ENCODE data around the gene KIAA1755. TPM values are rescaled to one million over a fixed set of nuclear protein-coding genes. Genes with fewer than 3 reads are reported as not detected.

The KIAA1755 gene
- total RNA-seq, 1 donor from 2014 or later, result not detected

DNA sequence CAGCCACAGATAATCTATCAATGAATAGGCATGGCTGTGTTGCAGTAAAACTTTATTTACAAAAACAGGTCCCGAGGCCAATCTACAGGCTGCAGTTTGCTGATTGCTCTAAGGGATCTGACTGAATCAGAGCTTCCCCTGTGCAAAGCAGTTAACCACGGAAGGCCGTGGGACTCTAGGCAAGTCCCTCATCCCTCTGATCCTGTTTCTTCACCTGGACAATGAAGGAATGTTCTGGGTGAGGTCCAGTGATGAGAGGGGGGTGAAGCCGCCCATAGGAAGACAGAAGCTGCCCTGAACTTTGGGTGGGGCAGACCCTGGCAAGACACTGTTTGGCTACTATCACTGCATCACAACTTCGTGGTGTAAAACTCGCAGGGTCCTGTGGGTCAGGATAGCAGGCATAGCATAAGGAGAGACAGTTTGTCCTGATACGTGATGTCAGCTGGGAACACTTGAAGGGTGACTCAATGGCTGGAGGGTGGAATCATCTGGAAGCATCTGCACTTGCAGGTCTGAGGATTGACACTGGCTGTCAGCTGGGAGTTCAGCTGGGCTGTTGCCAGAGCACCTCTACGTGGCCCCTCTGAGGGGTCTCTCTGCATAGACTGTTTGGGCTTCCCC, 62.2 kb downstream of the KIAA1755 start:
- Mint-ChIP-seq H3K36me3 (ENCODE audit: low read depth) (no peaks in the 10 kb centered on the region), H3K4me1 (no peaks in the 10 kb centered on the region), H3K9me3 (peaks cover 6% of the 10 kb centered on the region), H3K4me3 (no peak overlapping the region), H3K27me3 (peaks cover 3% of the 10 kb centered on the region), H3K27ac (no peak overlapping the region)
- no peak for DNase-seq
- intact Hi-C loops (cut with micrococcal nuclease), result no loop called here

DNA sequence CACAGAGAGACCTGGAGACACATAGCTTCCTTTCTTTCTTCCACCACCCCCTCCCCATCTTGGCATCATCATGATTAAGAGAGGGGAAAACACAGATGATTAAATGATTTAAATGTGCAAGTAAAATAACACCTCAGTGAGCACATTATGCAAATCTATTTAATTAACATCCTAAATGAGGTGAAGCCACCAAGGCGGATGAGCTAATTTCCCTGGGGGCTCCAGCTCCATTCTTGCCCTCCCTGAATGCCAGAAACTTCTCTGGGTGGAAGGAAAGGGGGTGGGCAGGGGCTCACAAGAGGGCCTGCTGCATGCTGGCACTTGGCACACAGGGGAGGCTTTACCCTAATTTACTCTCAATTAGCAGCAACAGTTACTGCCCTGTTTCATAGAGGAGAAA, 62.9 kb downstream of the KIAA1755 start:
- no peak for DNase-seq
- H3K27me3 Mint-ChIP-seq, result peaks cover 3% of the 10 kb centered on the region
- intact Hi-C loops (cut with micrococcal nuclease), result no loop called here
- H3K9me3 Mint-ChIP-seq, result peaks cover 6% of the 10 kb centered on the region
- H3K4me1 Mint-ChIP-seq, result no peaks in the 10 kb centered on the region
- H3K4me3 Mint-ChIP-seq, result no peak overlapping the region
- H3K36me3 Mint-ChIP-seq (ENCODE audit: low read depth), result no peaks in the 10 kb centered on the region
- H3K27ac Mint-ChIP-seq, result no peak overlapping the region

- H3K9me3 Mint-ChIP-seq, result peaks cover 6% of the 10 kb centered on the region
- H3K27ac Mint-ChIP-seq, result no peak overlapping the region
- H3K4me3 Mint-ChIP-seq, result no peak overlapping the region
- no peaks in the 10 kb centered on the region for H3K36me3 Mint-ChIP-seq (ENCODE audit: low read depth)
- DNase-seq, result no peak
- no peaks in the 10 kb centered on the region for H3K4me1 Mint-ChIP-seq
- peaks cover 3% of the 10 kb centered on the region for H3K27me3 Mint-ChIP-seq
- intact Hi-C loops (cut with micrococcal nuclease), result no loop called here
Observed at GRCh38 chr20:38197217-38197616, 63.3 kb downstream of the KIAA1755 start.

GRCh38 chr20:38196592-38196991, 63.9 kb downstream of the KIAA1755 start:
- H3K4me3 Mint-ChIP-seq, result no peak overlapping the region

GRCh38 chr20:38196076-38196475, 64.5 kb downstream of the KIAA1755 start:
- Mint-ChIP-seq H3K4me1 (no peaks in the 10 kb centered on the region), H3K4me3 (no peak overlapping the region), H3K9me3 (peaks cover 6% of the 10 kb centered on the region), H3K36me3 (ENCODE audit: low read depth) (no peaks in the 10 kb centered on the region), H3K27me3 (peaks cover 7% of the 10 kb centered on the region), H3K27ac (no peak overlapping the region)
- intact Hi-C loops (cut with micrococcal nuclease), result no loop called here
- DNase-seq, result no peak

More at GRCh38 chr20:38196592-38196991, 63.9 kb downstream of the KIAA1755 start:
- Mint-ChIP-seq H3K27me3 (peaks cover 4% of the 10 kb centered on the region), H3K9me3 (peaks cover 6% of the 10 kb centered on the region), H3K4me1 (no peaks in the 10 kb centered on the region), H3K36me3 (ENCODE audit: low read depth) (no peaks in the 10 kb centered on the region), H3K27ac (no peak overlapping the region)
- intact Hi-C loops (cut with micrococcal nuclease), result no loop called here
- DNase-seq, result no peak

- no peak overlapping the region for H3K27ac Mint-ChIP-seq
- no peak for DNase-seq
- intact Hi-C loops (cut with micrococcal nuclease), result no loop called here
- H3K4me3 Mint-ChIP-seq, result no peak overlapping the region
- H3K4me1 Mint-ChIP-seq, result no peaks in the 10 kb centered on the region
- peaks cover 6% of the 10 kb centered on the region for H3K9me3 Mint-ChIP-seq
- peaks cover 7% of the 10 kb centered on the region for H3K27me3 Mint-ChIP-seq
- no peaks in the 10 kb centered on the region for H3K36me3 Mint-ChIP-seq (ENCODE audit: low read depth)
Observed at GRCh38 chr20:38195521-38195920, 65.0 kb downstream of the KIAA1755 start.

GRCh38 chr20:38194971-38195504, 65.5 kb downstream of the KIAA1755 start:
- peaks cover 6% of the 10 kb centered on the region for H3K9me3 Mint-ChIP-seq
- intact Hi-C loops (cut with micrococcal nuclease), result no loop called here
- no peak overlapping the region for H3K27ac Mint-ChIP-seq
- H3K36me3 Mint-ChIP-seq (ENCODE audit: low read depth), result no peaks in the 10 kb centered on the region
- no peak overlapping the region for H3K4me3 Mint-ChIP-seq
- peaks cover 7% of the 10 kb centered on the region for H3K27me3 Mint-ChIP-seq
- no peak for DNase-seq
- H3K4me1 Mint-ChIP-seq, result no peaks in the 10 kb centered on the region

DNA sequence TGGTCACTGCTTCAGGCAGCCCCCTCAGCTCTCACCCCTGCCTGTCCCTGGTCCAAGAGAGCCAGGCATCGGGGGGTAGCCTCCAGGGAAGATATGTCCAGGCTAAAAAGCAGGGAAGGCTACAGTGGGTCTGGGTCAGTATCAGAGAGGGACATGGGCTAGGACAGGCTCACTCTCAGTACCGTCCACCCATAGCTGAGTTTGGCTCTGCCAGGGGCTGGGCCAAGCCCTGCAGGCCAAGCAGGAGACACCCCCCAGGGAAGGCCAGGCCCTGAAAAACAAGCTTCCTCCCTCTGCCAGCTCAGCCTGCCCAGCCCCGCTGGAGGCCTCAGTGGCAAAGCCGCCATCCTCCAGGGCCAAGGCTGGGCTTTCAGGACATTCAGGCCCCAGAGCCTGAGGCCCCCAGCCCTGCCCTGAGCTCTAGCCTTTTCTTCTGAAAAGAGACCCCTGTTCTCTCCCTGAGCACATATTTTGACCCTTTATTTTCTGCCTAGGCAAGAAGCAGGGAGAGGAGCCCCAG, 66.9 kb downstream of the KIAA1755 start:
- H3K27me3 Mint-ChIP-seq, result peaks cover 10% of the 10 kb centered on the region
- intact Hi-C loops (cut with micrococcal nuclease), result no loop called here
- no peak overlapping the region for H3K27ac Mint-ChIP-seq
- peaks cover 6% of the 10 kb centered on the region for H3K9me3 Mint-ChIP-seq
- DNase-seq, result no peak
- no peaks in the 10 kb centered on the region for H3K4me1 Mint-ChIP-seq
- H3K36me3 Mint-ChIP-seq (ENCODE audit: low read depth), result no peaks in the 10 kb centered on the region
- H3K4me3 Mint-ChIP-seq, result no peak overlapping the region

DNA sequence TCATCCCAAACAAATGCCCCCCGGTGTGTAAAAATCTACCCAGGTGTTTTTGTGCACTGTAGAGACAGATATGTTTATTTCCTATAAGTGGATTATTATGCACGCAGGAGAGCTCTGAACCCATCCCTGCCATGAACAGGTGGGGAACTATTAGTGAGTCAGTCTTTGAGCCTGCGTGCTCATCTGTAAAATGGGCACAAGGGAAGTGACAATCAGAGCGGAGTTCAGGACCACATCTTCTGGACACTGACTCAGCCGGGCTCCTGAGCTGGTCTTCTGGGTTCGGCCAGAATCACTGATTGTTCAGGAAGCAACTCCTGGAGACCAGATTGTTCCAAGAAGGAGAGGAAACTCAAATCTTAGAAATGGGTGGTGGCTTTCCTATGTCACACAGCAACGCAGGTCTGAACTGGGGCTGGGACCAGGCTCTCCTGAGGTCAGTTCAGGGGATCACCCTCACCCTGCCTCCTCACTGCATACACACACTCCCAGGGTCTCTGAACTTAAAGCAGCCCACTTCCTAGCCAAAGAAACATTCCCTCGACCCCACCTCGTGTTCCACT, 68.1 kb downstream of the KIAA1755 start:
- H3K4me1 Mint-ChIP-seq, result no peaks in the 10 kb centered on the region
- H3K36me3 Mint-ChIP-seq (ENCODE audit: low read depth), result no peaks in the 10 kb centered on the region
- peaks cover 14% of the 10 kb centered on the region for H3K27me3 Mint-ChIP-seq
- DNase-seq, result no peak
- H3K4me3 Mint-ChIP-seq, result no peak overlapping the region
- no peak overlapping the region for H3K27ac Mint-ChIP-seq
- intact Hi-C loops (cut with micrococcal nuclease), result no loop called here
- peaks cover 6% of the 10 kb centered on the region for H3K9me3 Mint-ChIP-seq

DNA sequence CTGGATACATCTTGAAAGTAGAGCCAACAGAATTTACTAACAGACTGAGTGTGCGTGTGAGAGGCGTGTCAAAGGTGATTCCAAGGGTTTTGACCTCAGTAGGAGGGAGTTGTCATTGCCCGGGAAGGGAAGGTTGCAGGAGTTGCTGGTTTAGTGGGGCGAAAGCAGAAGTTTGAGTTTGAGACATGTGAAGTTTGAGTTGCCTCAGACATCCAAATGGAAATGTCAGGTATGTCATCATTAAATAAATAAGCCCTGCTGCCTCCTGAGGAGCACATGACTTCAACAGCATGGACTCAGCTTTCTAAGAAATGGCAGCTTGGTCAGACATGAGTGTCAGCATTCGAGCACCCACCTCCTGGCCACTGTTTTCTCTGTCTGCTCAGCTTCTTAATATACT, 68.9 kb downstream of the KIAA1755 start:
- Mint-ChIP-seq H3K27me3 (peaks cover 12% of the 10 kb centered on the region), H3K4me1 (no peaks in the 10 kb centered on the region), H3K4me3 (no peak overlapping the region), H3K36me3 (ENCODE audit: low read depth) (no peaks in the 10 kb centered on the region), H3K9me3 (peaks cover 6% of the 10 kb centered on the region), H3K27ac (no peak overlapping the region)
- intact Hi-C loops (cut with micrococcal nuclease), result no loop called here
- DNase-seq, result no peak

GRCh38 chr20:38190936-38191371, 69.6 kb downstream of the KIAA1755 start:
- Mint-ChIP-seq H3K27me3 (peaks cover 14% of the 10 kb centered on the region), H3K9me3 (peaks cover 6% of the 10 kb centered on the region), H3K36me3 (ENCODE audit: low read depth) (no peaks in the 10 kb centered on the region), H3K4me3 (no peak overlapping the region), H3K27ac (no peak overlapping the region), H3K4me1 (no peaks in the 10 kb centered on the region)
- no peak for DNase-seq
- intact Hi-C loops (cut with micrococcal nuclease), result no loop called here

DNA sequence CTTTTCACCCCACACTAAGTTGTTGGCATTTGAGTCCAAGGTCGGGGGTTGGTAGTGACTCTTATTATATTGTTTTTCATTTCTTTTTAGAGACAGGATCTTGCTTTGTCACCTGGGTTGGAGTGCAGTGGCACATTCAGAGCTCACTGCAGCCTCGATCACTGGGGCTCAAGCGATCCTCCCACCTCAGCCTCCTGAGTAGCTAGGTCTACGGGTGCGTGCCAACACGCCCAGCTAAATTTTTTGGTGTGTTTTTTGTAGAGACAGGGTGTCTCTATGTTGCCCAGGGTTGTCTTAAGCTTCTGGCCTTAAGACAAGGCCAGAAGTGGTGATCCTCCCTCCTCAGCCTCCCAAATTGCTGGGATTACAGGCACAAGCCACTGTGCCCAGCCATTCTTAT, 70.4 kb downstream of the KIAA1755 start:
- Mint-ChIP-seq H3K27me3 (peaks cover 17% of the 10 kb centered on the region), H3K4me3 (no peak overlapping the region), H3K36me3 (ENCODE audit: low read depth) (no peaks in the 10 kb centered on the region), H3K27ac (no peak overlapping the region), H3K4me1 (no peaks in the 10 kb centered on the region), H3K9me3 (peaks cover 6% of the 10 kb centered on the region)
- no peak for DNase-seq
- intact Hi-C loops (cut with micrococcal nuclease), result no loop called here

- DNase-seq, result no peak
- H3K27ac Mint-ChIP-seq, result no peak overlapping the region
- intact Hi-C loops (cut with micrococcal nuclease), result no loop called here
- H3K9me3 Mint-ChIP-seq, result no peaks in the 10 kb centered on the region
- H3K4me3 Mint-ChIP-seq, result no peak overlapping the region
- no peaks in the 10 kb centered on the region for H3K36me3 Mint-ChIP-seq (ENCODE audit: low read depth)
- peaks cover 23% of the 10 kb centered on the region for H3K27me3 Mint-ChIP-seq
- H3K4me1 Mint-ChIP-seq, result no peaks in the 10 kb centered on the region
Observed at GRCh38 chr20:38187517-38187916, 73.0 kb downstream of the KIAA1755 start.

GRCh38 chr20:38186788-38187221, 73.7 kb downstream of the KIAA1755 start:
- no peak for DNase-seq
- H3K9me3 Mint-ChIP-seq, result no peaks in the 10 kb centered on the region
- H3K36me3 Mint-ChIP-seq (ENCODE audit: low read depth), result no peaks in the 10 kb centered on the region
- H3K27me3 Mint-ChIP-seq, result peaks cover 25% of the 10 kb centered on the region
- no peak overlapping the region for H3K4me3 Mint-ChIP-seq
- no peaks in the 10 kb centered on the region for H3K4me1 Mint-ChIP-seq
- no peak overlapping the region for H3K27ac Mint-ChIP-seq
- intact Hi-C loops (cut with micrococcal nuclease), result no loop called here

Data from activated CD4-positive, alpha-beta T cell treated with anti-CD3 and anti-CD28 coated beads, Interleukin-2, amount 10 ng/mL, durations not matched to agents 24 days and 14 days (primary cell).